ENCODE results near the gene SH3PXD2A. TPM values are rescaled to one million over a fixed set of nuclear protein-coding genes. Genes with fewer than 3 reads are reported as not detected.

The SH3PXD2A gene
- total RNA-seq, 1 donor from 2014 or later: 8.3 TPM

DNA sequence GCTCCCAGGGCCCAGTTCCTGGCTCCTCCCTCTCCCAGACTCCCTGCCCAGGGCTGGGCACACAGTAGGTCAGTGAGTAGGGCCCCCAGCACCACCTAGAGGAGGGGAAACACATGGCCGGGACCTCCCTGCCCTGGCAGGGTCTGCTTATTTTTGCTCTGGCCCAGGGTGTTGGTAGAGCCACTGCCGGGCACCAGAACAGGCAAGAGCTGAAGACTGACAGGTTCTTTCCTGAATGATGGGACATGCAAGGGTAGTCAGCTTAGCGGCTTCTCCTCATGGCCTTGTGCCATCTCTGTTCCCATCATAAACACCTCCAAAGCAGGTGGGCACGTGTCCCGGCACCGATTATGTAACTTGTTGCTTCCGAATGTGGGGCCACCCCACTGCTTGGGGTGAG, 275.4 kb downstream of the SH3PXD2A start:
- H3K4me1 Mint-ChIP-seq: peaks cover 4% of the 10 kb centered on the region
- H3K36me3 Mint-ChIP-seq (ENCODE audit: low read depth): no peaks in the 10 kb centered on the region
- DNase-seq: no peak
- no peaks in the 10 kb centered on the region for H3K9me3 Mint-ChIP-seq
- H3K27me3 Mint-ChIP-seq: peaks cover 11% of the 10 kb centered on the region
- no peak overlapping the region for H3K4me3 Mint-ChIP-seq
- no peak overlapping the region for H3K27ac Mint-ChIP-seq
- intact Hi-C loops (cut with micrococcal nuclease): loop anchor here (10.0 kb wide), 1 partner anchor 385 kb away; the partner anchor contains the start of gene SLK

GRCh38 chr10:103578782-103579382, 276.5 kb downstream of the SH3PXD2A start:
- no peak for DNase-seq
- no peaks in the 10 kb centered on the region for H3K36me3 Mint-ChIP-seq (ENCODE audit: low read depth)

GRCh38 chr10:103576862-103577261, 278.5 kb downstream of the SH3PXD2A start:
- Mint-ChIP-seq H3K4me1 (peaks cover 2% of the 10 kb centered on the region), H3K27ac (no peak overlapping the region), H3K4me3 (no peak overlapping the region), H3K9me3 (no peaks in the 10 kb centered on the region), H3K27me3 (peaks cover 10% of the 10 kb centered on the region), H3K36me3 (ENCODE audit: low read depth) (no peaks in the 10 kb centered on the region)
- no peak for DNase-seq
- intact Hi-C loops (cut with micrococcal nuclease): no loop called here

More at GRCh38 chr10:103578782-103579382, 276.5 kb downstream of the SH3PXD2A start:
- no peak overlapping the region for H3K4me3 Mint-ChIP-seq
- no peak overlapping the region for H3K27ac Mint-ChIP-seq
- intact Hi-C loops (cut with micrococcal nuclease): no loop called here
- no peaks in the 10 kb centered on the region for H3K9me3 Mint-ChIP-seq
- H3K27me3 Mint-ChIP-seq: peaks cover 14% of the 10 kb centered on the region
- peaks cover 4% of the 10 kb centered on the region for H3K4me1 Mint-ChIP-seq

DNA sequence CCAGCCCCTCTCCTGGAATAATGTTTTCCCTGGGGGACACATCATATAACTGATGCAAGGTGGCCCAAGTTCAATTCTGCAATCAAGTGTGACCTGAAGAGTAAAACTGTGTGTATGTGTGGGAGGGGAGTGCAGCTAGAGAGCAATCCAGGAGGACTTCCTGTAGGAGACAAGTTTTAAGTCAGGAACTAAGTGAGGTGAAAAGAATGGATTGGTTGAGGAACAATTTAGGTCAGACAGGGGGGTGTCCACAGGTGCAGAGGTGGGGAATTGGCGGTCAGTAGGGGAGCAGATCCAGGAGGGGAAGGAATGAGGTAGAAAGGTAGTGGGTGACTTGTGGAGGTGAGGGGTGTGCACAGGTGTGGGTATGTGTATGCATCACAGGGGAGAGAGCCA, 279.3 kb downstream of the SH3PXD2A start:
- no peak overlapping the region for H3K27ac Mint-ChIP-seq
- H3K27me3 Mint-ChIP-seq: peaks cover 8% of the 10 kb centered on the region
- no peak overlapping the region for H3K4me3 Mint-ChIP-seq
- no peak for DNase-seq
- intact Hi-C loops (cut with micrococcal nuclease): no loop called here
- peaks cover 2% of the 10 kb centered on the region for H3K4me1 Mint-ChIP-seq
- H3K9me3 Mint-ChIP-seq: no peaks in the 10 kb centered on the region
- H3K36me3 Mint-ChIP-seq (ENCODE audit: low read depth): no peaks in the 10 kb centered on the region

GRCh38 chr10:103575416-103576075, 279.8 kb downstream of the SH3PXD2A start:
- no peaks in the 10 kb centered on the region for H3K9me3 Mint-ChIP-seq
- no peak overlapping the region for H3K4me3 Mint-ChIP-seq
- H3K36me3 Mint-ChIP-seq (ENCODE audit: low read depth): no peaks in the 10 kb centered on the region
- peaks cover 2% of the 10 kb centered on the region for H3K4me1 Mint-ChIP-seq
- H3K27ac Mint-ChIP-seq: no peak overlapping the region
- no peak for DNase-seq
- intact Hi-C loops (cut with micrococcal nuclease): no loop called here
- H3K27me3 Mint-ChIP-seq: peaks cover 6% of the 10 kb centered on the region

DNA sequence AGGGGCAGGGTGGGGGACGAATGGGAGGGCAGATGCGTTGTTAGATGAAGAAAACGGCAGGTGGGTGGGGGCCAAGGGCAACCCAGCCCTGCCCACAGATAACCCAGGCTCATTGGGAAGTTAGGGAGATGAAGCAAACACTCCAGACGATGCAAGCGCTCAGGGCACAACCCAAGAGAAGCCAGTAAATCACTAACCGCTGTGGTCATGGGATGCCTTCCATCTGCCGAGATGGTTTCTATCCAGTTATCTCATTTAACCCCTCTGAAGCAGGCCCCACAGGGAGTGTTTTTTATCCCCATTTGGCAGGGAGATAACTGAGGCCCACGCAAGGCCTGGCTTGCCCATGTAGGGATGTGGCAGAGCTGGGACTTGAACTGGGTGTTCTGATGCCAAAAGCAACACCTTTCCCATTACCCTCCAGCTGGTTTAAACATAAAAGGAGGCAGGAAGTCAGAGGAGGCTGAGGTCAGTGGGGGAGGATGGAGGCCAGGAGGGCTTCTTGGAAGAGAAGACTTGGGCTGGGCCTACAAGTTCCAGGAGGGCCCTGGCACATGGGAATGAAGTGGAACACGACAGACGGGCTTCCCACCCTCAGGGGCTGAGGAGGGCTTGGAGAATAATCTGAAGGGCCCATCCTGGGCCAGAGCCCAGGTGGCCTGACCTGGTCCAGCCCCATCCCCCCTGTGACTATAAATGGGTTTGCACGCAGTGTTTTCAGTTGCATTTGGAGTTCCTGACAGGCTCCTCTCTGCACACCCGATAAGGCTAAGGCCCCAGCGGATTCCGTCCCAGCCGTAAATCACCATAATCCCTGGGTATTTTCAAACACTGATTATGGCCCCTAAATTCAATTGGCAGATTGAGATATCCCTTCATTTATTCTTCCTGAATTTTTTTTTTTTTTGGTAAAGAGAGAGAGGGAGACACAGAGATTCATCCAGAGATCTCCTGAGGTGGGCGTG, 281.0 kb downstream of the SH3PXD2A start:
- H3K36me3 Mint-ChIP-seq (ENCODE audit: low read depth): no peaks in the 10 kb centered on the region
- no peak for DNase-seq
- H3K4me1 Mint-ChIP-seq: peaks cover 2% of the 10 kb centered on the region
- H3K4me3 Mint-ChIP-seq: no peak overlapping the region
- no peak overlapping the region for H3K27ac Mint-ChIP-seq
- peaks cover 6% of the 10 kb centered on the region for H3K27me3 Mint-ChIP-seq
- intact Hi-C loops (cut with micrococcal nuclease): no loop called here
- H3K9me3 Mint-ChIP-seq: no peaks in the 10 kb centered on the region

- intact Hi-C loops (cut with micrococcal nuclease): no loop called here
- peaks cover 2% of the 10 kb centered on the region for H3K4me1 Mint-ChIP-seq
- no peaks in the 10 kb centered on the region for H3K9me3 Mint-ChIP-seq
- peaks cover 8% of the 10 kb centered on the region for H3K27me3 Mint-ChIP-seq
- no peaks in the 10 kb centered on the region for H3K36me3 Mint-ChIP-seq (ENCODE audit: low read depth)
- DNase-seq: no peak
- no peak overlapping the region for H3K4me3 Mint-ChIP-seq
- no peak overlapping the region for H3K27ac Mint-ChIP-seq
Measured at GRCh38 chr10:103573205-103573487, 282.2 kb downstream of the SH3PXD2A start.

DNA sequence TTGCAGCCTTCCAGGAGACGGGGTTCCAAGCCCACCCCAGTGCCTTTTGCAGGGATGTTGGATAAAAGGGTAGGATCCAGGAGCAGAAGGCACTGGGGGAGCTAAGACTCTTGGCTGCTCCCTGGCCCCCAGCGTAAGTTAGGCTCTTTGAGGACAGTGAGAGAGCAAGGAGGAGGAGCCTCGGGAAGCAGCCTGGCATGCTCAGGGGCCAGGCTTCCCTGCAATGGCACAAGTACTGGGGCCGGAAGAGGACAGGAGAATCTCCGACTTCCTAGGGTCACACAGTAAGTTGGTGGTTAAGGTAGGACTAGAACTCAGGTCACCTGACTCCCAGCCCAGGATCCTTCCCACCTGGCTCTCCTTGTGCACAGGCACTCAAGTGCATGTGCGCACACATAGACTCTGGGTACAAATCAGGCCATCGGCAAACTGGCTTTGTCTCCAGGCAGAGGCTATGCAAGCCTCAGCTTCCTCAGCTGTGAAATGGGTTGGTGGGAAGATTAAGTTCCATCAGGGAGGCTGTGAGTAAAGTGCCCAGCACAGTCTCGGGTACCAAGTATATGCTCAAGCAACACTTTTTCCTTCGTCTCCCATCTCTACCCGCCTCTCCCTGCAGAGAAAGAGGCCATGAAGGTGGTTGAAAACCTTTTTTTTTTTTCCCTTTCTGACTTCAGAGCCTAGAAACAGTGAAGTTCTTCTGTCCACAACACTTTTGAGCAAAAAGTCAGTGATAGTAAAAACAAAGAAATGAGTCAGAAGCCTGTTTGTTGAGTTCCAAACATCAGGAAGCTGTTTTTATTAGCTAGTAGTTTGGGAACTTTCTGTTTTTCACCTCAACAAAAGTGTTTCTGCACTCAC, 282.8 kb downstream of the SH3PXD2A start:
- Mint-ChIP-seq H3K27me3 (peaks cover 8% of the 10 kb centered on the region), H3K36me3 (ENCODE audit: low read depth) (no peaks in the 10 kb centered on the region), H3K4me1 (peaks cover 2% of the 10 kb centered on the region), H3K9me3 (no peaks in the 10 kb centered on the region), H3K4me3 (no peak overlapping the region), H3K27ac (no peak overlapping the region)
- intact Hi-C loops (cut with micrococcal nuclease): no loop called here
- DNase-seq: no peak

DNA sequence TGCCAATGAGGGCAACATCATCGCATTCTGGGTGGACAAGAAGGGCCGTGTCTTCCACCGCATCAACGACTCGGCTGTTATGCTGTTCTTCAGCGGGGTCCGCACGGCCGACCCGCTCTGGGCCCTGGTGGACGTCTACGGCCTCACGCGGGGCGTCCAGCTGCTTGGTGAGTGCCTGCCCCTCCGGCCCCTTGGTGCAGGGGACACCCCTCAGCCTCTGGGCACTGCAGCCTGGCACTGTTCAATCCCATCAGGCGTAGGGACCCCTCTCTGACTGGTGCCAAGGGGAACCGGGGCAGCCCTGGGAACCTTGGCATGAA, 283.8 kb downstream of the SH3PXD2A start:
- H3K9me3 Mint-ChIP-seq: no peaks in the 10 kb centered on the region

GRCh38 chr10:103570844-103571655, 284.3 kb downstream of the SH3PXD2A start:
- no peaks in the 10 kb centered on the region for H3K36me3 Mint-ChIP-seq (ENCODE audit: low read depth)
- H3K4me3 Mint-ChIP-seq: no peak overlapping the region
- H3K27me3 Mint-ChIP-seq: peaks cover 13% of the 10 kb centered on the region
- no peaks in the 10 kb centered on the region for H3K9me3 Mint-ChIP-seq
- intact Hi-C loops (cut with micrococcal nuclease): no loop called here
- peaks cover 2% of the 10 kb centered on the region for H3K4me1 Mint-ChIP-seq
- DNase-seq: no peak
- H3K27ac Mint-ChIP-seq: no peak overlapping the region

More for the DNA sequence above, 283.8 kb downstream of the SH3PXD2A start:
- H3K36me3 Mint-ChIP-seq (ENCODE audit: low read depth): no peaks in the 10 kb centered on the region
- H3K4me3 Mint-ChIP-seq: no peak overlapping the region
- intact Hi-C loops (cut with micrococcal nuclease): no loop called here
- no peak for DNase-seq
- H3K4me1 Mint-ChIP-seq: peaks cover 2% of the 10 kb centered on the region
- H3K27ac Mint-ChIP-seq: no peak overlapping the region
- peaks cover 8% of the 10 kb centered on the region for H3K27me3 Mint-ChIP-seq

DNA sequence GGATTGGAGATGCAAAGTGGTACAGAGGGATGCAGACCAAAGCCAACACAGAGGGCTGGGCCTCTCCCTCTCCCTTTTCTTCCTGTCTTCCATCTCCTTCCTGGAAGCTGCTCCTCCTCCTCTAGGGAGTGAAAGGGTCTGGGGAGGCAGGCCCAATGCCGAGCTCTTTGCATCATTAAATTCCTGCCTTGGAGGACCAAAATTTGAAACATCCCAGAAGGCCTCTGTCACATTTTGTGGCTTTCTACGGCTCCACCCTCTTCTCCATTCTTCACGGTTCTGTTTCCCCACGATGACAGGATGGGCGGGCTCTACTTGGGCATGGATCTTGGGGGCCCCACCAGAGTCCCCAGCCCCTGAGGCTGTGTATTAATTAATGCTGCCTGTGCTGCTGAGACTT, 285.5 kb downstream of the SH3PXD2A start:
- intact Hi-C loops (cut with micrococcal nuclease): no loop called here
- no peak for DNase-seq
- Mint-ChIP-seq H3K4me3 (no peak overlapping the region), H3K27me3 (peaks cover 9% of the 10 kb centered on the region), H3K9me3 (no peaks in the 10 kb centered on the region), H3K36me3 (ENCODE audit: low read depth) (no peaks in the 10 kb centered on the region), H3K27ac (no peak overlapping the region), H3K4me1 (peaks cover 2% of the 10 kb centered on the region)

DNA sequence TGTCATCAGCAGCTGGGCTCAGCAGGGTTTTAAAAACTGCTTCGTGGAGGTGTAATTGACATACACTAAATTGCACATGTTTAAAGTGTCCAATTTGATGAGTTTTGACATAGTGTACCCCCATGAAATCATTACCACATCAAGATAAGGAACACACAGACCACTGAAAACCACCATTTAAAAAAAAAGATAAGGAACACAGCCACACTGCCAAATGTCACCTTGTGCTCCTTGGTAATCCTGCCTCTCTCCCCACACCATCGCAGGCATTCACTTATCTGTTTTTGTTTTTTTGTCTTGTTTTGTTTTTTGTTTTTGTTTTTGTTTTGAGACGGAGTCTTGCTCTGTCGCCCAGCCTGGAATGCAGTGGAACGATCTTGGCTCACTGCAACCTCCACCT, 286.9 kb downstream of the SH3PXD2A start:
- no peaks in the 10 kb centered on the region for H3K4me1 Mint-ChIP-seq
- H3K27ac Mint-ChIP-seq: no peak overlapping the region
- H3K27me3 Mint-ChIP-seq: peaks cover 6% of the 10 kb centered on the region
- H3K4me3 Mint-ChIP-seq: no peak overlapping the region
- intact Hi-C loops (cut with micrococcal nuclease): no loop called here
- no peaks in the 10 kb centered on the region for H3K9me3 Mint-ChIP-seq
- no peak for DNase-seq
- no peaks in the 10 kb centered on the region for H3K36me3 Mint-ChIP-seq (ENCODE audit: low read depth)

- Mint-ChIP-seq H3K4me3 (no peak overlapping the region), H3K36me3 (ENCODE audit: low read depth) (no peaks in the 10 kb centered on the region), H3K27ac (no peak overlapping the region), H3K27me3 (peaks cover 8% of the 10 kb centered on the region), H3K9me3 (no peaks in the 10 kb centered on the region), H3K4me1 (no peaks in the 10 kb centered on the region)
- intact Hi-C loops (cut with micrococcal nuclease): no loop called here
- no peak for DNase-seq
Measured at GRCh38 chr10:103566536-103566935, 288.8 kb downstream of the SH3PXD2A start.
